HG03575 (cell line): Measurements from ENCODE around the gene MTFR2.
"Not testable (repeated sequence)": the region's sequence is repeated elsewhere in the genome, so short reads cannot be mapped to it uniquely, and the experiment has no call there.

Experiments used
- ATAC-seq: cut with Tn5 transposase; IDR thresholded peaks from one replicate; pipeline ENCODE4 v1.9.1; 2021; ENCODE audit not compliant: unreplicated experiment, insufficient number of reproducible peaks, low FRiP score; ENCODE audit errors: extremely low read depth

The MTFR2 gene

GRCh38 chr6:136244061-136244616 lies 6.0 kb downstream of the MTFR2 start:
- ATAC-seq = no peak

- no peak for ATAC-seq
Measured at GRCh38 chr6:136236466-136237293, 13.4 kb downstream of the MTFR2 start.

GRCh38 chr6:136235233-136235564 lies 14.9 kb downstream of the MTFR2 start:
- no peak for ATAC-seq

- no peak for ATAC-seq
Measured at GRCh38 chr6:136232701-136233100, 17.4 kb downstream of the MTFR2 start.

GRCh38 chr6:136230219-136230853 lies 19.8 kb downstream of the MTFR2 start:
- ATAC-seq = no peak

GRCh38 chr6:136228814-136229213 lies 21.3 kb downstream of the MTFR2 start:
- ATAC-seq = no peak

- no peak for ATAC-seq
Measured at GRCh38 chr6:136226674-136227377, 23.3 kb downstream of the MTFR2 start.

GRCh38 chr6:136226027-136226673 lies 24.0 kb downstream of the MTFR2 start:
- ATAC-seq = no peak

GRCh38 chr6:136225496-136225895 lies 24.6 kb downstream of the MTFR2 start:
- no peak for ATAC-seq

- ATAC-seq = not testable (repeated sequence)
Measured at GRCh38 chr6:136224974-136225373, 25.1 kb downstream of the MTFR2 start.

- no peak for ATAC-seq
Measured at GRCh38 chr6:136216503-136217401, 33.4 kb downstream of the MTFR2 start.

GRCh38 chr6:136213853-136214252 lies 36.3 kb downstream of the MTFR2 start:
- ATAC-seq = no peak

- ATAC-seq = no peak
Measured at GRCh38 chr6:136213012-136213539, 37.0 kb downstream of the MTFR2 start.

- no peak for ATAC-seq
Measured at GRCh38 chr6:136212608-136213007, 37.5 kb downstream of the MTFR2 start.

GRCh38 chr6:136210398-136211165 lies 39.5 kb downstream of the MTFR2 start:
- no peak for ATAC-seq

GRCh38 chr6:136209496-136209895 lies 40.6 kb downstream of the MTFR2 start:
- no peak for ATAC-seq

- no peak for ATAC-seq
Measured at GRCh38 chr6:136208783-136209182, 41.3 kb downstream of the MTFR2 start.
